Measurements from ENCODE around the gene TSPAN16.

TSPAN16 gene

DNA sequence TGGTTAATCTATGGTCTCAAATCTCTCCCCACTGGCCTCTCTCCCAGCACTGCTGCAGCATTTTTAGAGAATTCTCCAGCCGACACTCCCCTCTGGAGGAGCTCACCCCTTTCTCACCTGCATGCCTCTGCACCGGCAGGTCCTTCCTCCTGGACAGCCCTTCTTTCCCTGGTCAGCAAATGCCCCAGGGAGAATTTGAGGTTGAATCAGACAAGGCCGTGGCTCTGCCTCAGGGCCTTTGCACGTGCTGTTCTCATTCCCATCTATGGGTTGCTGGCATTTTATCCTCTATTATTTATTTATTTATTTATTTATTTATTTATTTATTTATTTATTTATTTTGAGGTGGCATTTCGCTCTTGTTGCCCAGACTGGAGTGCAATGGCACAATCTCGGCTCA lies 32.2 kb upstream of the TSPAN16 start:
- Mint-ChIP-seq H3K27ac (no peak overlapping the region), H3K4me1 (no peaks in the 10 kb centered on the region), H3K4me3 (peak overlapping the region; percentile 37), H3K36me3 (ENCODE audit: low read depth) (no peaks in the 10 kb centered on the region), H3K9me3 (no peaks in the 10 kb centered on the region), H3K27me3 (peaks cover 63% of the 10 kb centered on the region)
- no peak for ATAC-seq
- no peak for DNase-seq

DNA sequence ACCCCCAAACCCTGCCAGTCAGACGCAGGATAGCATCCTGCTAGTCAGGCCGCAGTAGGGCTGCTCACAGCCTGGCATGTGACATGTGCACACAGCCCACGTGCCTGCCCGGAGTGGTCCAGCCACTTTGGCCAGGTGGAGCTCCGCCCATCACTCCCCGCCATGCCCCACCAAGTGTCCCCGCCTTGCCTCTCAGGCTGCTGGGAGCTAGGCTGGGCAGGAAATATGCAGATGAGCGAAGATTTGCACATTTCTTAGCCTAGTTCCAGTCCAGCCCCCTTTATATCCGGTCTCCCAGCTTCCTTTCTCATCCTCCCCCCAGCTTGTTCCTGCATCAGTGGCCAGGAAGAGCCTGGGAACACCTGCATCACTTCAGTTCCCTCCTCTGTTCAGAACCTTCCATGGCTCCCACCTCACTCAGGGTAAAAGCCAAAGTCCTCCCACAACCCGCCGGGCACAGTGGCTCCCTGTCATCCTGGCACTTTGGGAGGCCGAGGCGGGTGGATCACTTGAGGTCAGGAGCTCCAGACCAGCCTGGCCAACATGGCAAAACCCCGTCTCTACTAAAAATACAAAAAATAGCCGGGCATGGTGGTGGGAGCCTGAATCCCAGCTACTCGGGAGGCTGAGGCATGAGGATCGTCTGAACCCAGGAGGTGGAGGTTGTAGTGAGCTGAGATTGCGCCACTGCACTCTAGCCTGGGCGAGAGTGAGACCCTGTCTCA lies 31.3 kb upstream of the TSPAN16 start:
- Mint-ChIP-seq H3K27me3 (peaks cover 70% of the 10 kb centered on the region), H3K27ac (no peak overlapping the region), H3K9me3 (no peaks in the 10 kb centered on the region), H3K4me1 (no peaks in the 10 kb centered on the region), H3K36me3 (ENCODE audit: low read depth) (no peaks in the 10 kb centered on the region), H3K4me3 (no peak overlapping the region)
- ATAC-seq (no peak), DNase-seq (no peak)

DNA sequence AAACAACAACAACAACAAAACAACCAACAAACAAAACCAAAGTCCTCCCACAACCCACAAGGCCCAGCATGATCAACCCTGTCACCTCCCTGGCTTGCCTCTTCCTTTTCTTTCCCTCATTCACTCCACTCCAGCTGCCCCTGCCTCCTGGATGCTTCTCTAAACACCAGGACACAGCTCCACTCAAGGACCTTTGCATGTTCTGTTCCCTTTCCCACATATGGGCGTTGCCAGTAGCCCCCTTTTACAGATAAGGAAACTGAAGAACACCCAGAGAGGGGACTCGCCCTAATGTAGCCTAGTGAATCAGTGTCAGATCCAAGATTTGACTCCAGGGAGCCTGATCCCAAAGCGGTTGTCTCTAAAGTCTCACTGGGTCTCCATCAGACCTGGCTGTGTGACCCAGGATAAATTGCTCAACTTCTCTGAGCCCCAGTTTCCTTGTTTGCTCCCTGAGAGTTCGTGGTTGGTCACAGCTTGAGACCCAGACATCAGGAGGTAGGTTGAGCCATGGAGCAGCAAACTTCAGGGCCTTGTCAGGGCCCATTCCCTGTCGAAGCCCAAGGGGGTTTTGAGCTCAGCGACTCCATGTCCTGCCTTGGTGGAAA lies 30.7 kb upstream of the TSPAN16 start:
- no peaks in the 10 kb centered on the region for H3K9me3 Mint-ChIP-seq
- no peak for ATAC-seq
- peaks cover 68% of the 10 kb centered on the region for H3K27me3 Mint-ChIP-seq
- no peak overlapping the region for H3K27ac Mint-ChIP-seq
- no peaks in the 10 kb centered on the region for H3K4me1 Mint-ChIP-seq
- H3K4me3 Mint-ChIP-seq: no peak overlapping the region
- H3K36me3 Mint-ChIP-seq (ENCODE audit: low read depth): no peaks in the 10 kb centered on the region
- no peak for DNase-seq

DNA sequence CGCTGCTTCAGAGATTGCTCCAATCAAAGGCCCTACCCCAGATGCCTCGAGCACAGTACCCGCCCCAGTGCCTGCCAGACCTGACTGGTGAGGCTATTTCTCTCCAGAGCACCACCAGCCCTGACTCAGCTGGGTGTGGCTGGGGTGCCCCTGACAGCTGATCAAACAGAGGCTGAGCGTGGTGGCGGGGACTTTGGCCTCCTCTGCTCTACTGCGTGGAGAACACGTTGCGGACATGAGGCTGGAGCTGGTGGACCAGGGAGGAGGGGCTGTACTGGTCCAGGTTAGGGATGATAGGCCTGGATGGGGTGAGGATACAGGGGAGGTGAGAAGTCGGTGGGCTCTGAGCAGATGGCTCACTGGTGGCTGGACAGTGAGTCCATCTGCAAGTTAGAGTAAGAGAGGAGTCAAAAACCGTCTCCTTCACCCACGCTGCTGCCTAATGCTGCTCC lies 30.1 kb upstream of the TSPAN16 start:
- peaks cover 67% of the 10 kb centered on the region for H3K27me3 Mint-ChIP-seq
- ATAC-seq (no peak), DNase-seq (no peak)

DNA sequence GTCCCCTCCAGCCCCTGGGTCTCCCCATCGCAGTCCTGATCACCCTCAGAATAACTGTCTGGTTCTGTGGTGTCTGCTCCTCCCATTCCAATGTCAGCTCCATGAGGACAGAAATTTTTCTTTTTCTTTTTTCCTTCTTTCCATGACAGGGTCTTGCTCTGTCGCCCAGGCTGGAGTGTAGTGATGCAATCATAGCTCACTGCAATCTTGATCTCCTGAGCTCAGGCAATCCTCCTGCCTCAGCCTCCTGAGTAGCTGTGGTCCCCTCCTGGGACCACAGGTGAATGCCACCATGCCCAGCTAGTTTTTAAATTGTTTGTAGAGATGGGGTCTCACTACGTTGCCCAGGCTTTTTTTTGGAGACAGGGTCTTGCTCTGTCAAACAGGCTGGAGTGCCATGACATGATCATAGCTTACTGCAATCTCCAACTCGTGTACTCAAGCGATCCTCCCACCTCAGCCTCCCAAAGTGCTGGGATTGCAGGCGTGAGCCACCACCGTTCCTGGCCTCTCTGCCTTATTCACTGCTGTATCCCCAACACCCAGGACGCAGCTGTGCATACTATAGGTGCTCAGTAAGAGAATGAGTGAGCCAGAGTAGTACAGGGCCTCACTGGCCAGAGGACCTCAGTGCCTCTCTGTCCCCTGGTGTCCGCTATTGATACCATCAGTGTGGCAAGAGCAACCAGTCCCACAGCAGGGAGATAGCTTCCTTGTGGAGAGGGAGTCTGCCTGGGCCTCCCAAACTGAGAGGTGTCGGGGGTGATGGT lies 28.5 kb upstream of the TSPAN16 start:
- Mint-ChIP-seq H3K4me1 (no peaks in the 10 kb centered on the region), H3K4me3 (no peak overlapping the region), H3K9me3 (no peaks in the 10 kb centered on the region), H3K27me3 (peaks cover 63% of the 10 kb centered on the region), H3K36me3 (ENCODE audit: low read depth) (no peaks in the 10 kb centered on the region), H3K27ac (no peak overlapping the region)
- ATAC-seq (no peak), DNase-seq (no peak)

More for the DNA sequence above, 30.1 kb upstream of the TSPAN16 start:
- Mint-ChIP-seq H3K36me3 (ENCODE audit: low read depth) (no peaks in the 10 kb centered on the region), H3K4me1 (no peaks in the 10 kb centered on the region), H3K4me3 (no peak overlapping the region), H3K27ac (no peak overlapping the region), H3K9me3 (no peaks in the 10 kb centered on the region)

DNA sequence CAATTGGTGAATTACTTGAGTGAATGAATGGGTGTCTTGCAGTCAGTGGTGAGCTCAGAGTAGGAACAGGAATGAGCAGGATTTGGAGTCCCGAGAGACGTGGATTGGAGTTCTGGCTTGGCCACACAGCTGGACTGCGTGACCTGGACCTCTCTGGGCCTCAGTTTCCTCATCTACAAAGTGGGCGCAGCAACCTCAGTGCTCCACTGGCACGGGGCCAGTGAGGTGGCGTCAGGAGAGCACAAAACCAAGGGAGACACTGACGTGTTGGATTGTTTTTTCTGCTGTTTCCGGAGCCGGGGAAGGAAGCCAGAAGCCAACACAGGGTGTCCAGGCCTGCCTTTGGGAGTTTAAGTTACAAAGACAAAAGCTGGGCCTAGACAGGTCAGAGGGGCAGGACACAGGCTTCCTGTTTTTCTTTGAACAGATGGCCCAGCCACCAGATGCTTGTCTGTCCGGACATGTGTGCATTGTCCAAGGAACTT lies 27.1 kb upstream of the TSPAN16 start:
- Mint-ChIP-seq H3K27me3 (peaks cover 64% of the 10 kb centered on the region), H3K27ac (no peak overlapping the region), H3K4me3 (no peak overlapping the region), H3K36me3 (ENCODE audit: low read depth) (no peaks in the 10 kb centered on the region), H3K9me3 (no peaks in the 10 kb centered on the region), H3K4me1 (no peaks in the 10 kb centered on the region)
- ATAC-seq: no peak
- no peak for DNase-seq

DNA sequence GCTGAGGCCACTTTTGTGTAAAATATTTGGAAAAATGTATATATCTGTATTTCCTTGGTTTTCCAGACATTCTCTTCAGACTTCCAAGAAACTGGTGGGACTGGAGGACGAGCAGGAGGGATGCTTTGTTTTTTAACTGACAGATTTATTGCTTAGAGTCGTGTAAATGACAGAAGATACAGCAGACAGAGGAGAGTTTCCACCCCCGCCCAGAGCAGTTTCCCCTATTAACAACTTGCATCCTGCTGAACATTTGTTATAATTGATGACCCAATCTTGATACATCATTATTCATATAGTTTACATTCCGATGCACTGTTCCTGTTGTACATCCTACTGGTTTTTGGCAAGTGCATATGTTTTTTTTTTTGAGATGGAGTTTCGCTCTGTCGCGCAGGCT lies 26.6 kb upstream of the TSPAN16 start:
- H3K27ac Mint-ChIP-seq: no peak overlapping the region
- no peaks in the 10 kb centered on the region for H3K36me3 Mint-ChIP-seq (ENCODE audit: low read depth)

DNA sequence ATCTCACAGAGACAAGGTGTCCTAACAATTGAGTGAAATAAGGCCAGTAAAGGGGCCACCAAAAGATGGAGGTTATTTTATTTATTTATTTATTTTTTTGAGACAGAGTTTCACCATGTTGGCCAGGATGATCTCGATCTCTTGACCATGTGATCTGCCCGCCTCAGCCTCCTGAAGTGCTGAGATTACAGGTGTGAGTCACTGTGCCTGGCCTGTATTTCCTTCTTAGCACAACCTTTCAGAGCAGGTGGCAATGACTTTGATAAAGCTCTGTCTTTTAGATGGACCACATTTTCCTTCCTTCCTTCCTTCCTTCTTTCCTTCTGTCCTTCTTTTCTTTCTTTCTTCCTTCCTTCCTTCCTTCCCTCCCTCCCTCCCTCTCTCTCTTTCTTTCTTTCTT lies 22.7 kb upstream of the TSPAN16 start:
- H3K27ac Mint-ChIP-seq: no peak overlapping the region
- no peaks in the 10 kb centered on the region for H3K9me3 Mint-ChIP-seq
- no peak overlapping the region for H3K4me3 Mint-ChIP-seq
- no peak for DNase-seq
- H3K4me1 Mint-ChIP-seq: no peaks in the 10 kb centered on the region
- peaks cover 58% of the 10 kb centered on the region for H3K27me3 Mint-ChIP-seq
- ATAC-seq: no peak
- H3K36me3 Mint-ChIP-seq (ENCODE audit: low read depth): peaks cover 2% of the 10 kb centered on the region

More for the DNA sequence above, 26.6 kb upstream of the TSPAN16 start:
- Mint-ChIP-seq H3K4me3 (no peak overlapping the region), H3K27me3 (peaks cover 66% of the 10 kb centered on the region), H3K4me1 (no peaks in the 10 kb centered on the region), H3K9me3 (no peaks in the 10 kb centered on the region)
- ATAC-seq (no peak), DNase-seq (no peak)

DNA sequence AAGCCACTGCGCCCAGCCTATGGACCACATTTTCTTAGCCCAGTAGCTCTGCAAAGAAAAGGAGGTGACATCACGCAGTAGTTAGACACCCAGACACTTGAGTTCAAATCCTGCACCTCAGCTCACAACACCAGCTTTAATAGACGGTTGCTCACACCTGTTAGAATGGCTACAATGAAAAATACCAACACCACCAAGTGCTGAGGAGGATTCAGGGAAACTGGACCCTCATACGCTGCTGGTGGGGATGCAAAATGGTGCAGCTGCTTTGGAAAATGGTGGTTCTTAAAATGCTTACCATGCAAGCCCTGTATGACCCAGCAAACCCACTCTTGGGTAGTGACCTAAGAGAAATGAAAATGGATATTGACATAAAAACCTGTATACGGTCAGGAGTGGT lies 22.0 kb upstream of the TSPAN16 start:
- no peak overlapping the region for H3K4me3 Mint-ChIP-seq
- no peak overlapping the region for H3K27ac Mint-ChIP-seq
- H3K9me3 Mint-ChIP-seq: no peaks in the 10 kb centered on the region
- peaks cover 56% of the 10 kb centered on the region for H3K27me3 Mint-ChIP-seq
- DNase-seq: no peak
- ATAC-seq: no peak
- H3K4me1 Mint-ChIP-seq: no peaks in the 10 kb centered on the region
- H3K36me3 Mint-ChIP-seq (ENCODE audit: low read depth): peaks cover 2% of the 10 kb centered on the region

DNA sequence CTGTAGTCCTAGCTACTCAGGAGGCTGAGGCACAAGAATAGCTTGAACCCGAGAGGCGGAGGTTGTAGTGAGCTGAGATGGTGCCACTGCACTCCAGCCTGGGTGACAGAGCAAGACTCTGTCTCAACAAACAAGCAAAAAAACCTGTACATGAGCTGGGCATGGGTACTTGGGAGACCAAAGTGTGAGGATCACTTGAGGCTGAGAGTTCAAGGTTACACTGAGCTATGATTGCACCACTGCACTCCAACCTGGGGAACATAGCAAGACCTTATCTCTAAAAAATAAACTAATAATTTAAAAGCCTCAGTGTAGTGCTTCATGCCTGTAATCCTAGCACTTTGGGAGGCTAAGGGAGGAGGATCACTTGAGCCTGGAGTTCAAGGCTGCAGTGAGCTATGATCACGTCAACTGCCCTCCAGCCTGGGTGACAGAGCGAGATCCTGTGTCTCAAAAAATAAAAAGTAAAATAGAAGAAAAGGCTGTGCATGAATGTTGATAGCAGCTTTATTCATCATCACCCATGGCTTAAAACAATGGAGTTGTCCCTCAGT lies 21.4 kb upstream of the TSPAN16 start:
- peaks cover 2% of the 10 kb centered on the region for H3K36me3 Mint-ChIP-seq (ENCODE audit: low read depth)
- H3K4me3 Mint-ChIP-seq: no peak overlapping the region
- H3K27me3 Mint-ChIP-seq: peaks cover 53% of the 10 kb centered on the region
- DNase-seq (no peak), ATAC-seq (no peak)
- no peaks in the 10 kb centered on the region for H3K9me3 Mint-ChIP-seq
- no peak overlapping the region for H3K27ac Mint-ChIP-seq
- H3K4me1 Mint-ChIP-seq: peaks cover 4% of the 10 kb centered on the region

DNA sequence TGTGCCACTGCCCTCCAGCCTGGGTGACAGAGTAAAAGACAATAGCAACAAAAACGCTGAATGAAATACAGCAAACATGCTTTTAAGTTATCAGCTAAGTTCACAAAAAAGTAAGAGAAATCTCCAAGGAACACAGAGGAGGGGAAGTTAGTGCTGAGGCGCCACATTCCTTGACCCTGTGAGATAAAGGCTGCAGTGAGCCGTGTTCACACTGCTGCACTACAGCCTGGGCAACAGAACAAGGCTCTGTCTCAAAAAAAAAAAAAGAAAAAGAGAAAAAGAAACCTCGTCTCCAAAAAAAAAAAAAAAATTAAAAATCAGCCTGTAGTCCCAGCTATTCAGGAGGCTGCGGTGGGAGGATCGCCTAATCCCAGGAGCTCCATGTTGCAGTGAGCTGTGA lies 17.3 kb upstream of the TSPAN16 start:
- no peaks in the 10 kb centered on the region for H3K9me3 Mint-ChIP-seq
- DNase-seq (no peak), ATAC-seq (no peak)
- H3K4me1 Mint-ChIP-seq: peaks cover 10% of the 10 kb centered on the region
- H3K27ac Mint-ChIP-seq: no peak overlapping the region
- H3K27me3 Mint-ChIP-seq: peaks cover 62% of the 10 kb centered on the region
- H3K4me3 Mint-ChIP-seq: no peak overlapping the region
- H3K36me3 Mint-ChIP-seq (ENCODE audit: low read depth): peaks cover 2% of the 10 kb centered on the region

DNA sequence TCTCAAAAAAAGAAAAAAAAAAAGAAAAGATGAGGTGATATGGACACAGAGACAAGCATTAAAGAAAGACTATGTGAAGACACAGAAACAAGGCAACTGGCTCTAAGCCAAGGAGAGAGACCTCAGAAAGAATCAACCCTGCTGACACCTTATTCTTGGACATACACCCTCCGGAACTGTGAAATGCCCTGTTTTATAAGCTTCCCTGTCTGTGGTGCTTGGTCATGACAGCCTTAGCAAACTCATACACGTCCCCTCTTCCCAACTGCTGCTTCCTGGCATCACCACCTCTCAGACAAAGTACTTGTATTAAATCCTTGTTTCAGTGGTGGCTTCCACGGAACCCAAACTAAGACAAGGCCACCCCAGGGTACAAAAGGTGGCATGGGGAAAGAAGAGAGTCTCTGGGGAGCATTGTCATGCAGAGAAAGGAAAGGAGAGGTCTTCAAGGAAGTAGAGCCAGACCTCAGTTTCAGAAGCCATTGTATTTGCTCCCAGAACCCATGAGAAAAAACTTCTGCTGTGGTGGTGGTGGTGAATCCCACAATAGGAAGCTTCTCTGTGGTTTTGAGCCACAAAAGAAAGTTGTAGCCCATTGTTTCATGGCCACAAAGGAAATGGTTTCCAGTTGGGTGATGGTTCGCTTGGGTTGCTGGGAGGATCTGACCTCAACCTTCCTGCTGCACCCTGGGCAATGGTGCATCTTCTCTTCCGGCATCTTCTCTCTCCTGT lies 16.3 kb upstream of the TSPAN16 start:
- H3K4me1 Mint-ChIP-seq: peaks cover 10% of the 10 kb centered on the region
- ATAC-seq (peak; percentile 63), DNase-seq (peak; percentile 22)

DNA sequence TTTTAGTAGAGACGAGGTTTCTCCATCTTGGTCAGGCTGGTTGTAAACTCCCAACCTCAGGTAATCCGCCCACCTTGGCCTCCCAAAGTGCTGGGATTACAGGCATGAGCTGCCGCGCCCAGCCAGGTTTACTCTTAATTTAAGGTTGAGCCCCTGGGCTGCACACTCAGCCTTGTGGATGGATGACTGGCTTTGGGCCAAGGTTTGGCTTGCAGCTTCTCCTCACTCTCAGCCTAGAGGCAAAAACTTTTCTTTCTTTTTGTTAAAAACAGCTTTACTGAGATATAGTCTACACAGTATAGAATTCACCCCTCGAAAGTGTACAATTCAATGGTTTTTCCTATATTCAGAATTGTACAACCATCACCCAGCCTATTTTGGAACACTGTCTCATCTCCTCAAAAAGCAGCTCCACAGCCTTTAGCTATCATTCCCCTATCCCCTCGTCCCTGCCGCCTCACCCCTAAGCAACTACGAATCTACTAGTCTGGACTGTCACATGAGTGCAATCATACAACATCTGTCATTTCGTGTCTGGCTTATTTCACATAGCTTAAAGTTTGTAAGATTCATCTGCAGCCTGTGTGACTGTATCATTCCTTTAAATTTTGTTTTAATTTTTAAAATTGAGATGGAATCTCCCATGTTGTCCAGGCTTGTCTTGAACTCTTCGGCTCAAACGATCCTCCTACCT lies 14.5 kb upstream of the TSPAN16 start:
- DNase-seq: no peak
- H3K27ac Mint-ChIP-seq: no peak overlapping the region
- peaks cover 10% of the 10 kb centered on the region for H3K4me1 Mint-ChIP-seq
- peaks cover 2% of the 10 kb centered on the region for H3K36me3 Mint-ChIP-seq (ENCODE audit: low read depth)
- H3K4me3 Mint-ChIP-seq: no peak overlapping the region
- no peaks in the 10 kb centered on the region for H3K9me3 Mint-ChIP-seq
- peaks cover 46% of the 10 kb centered on the region for H3K27me3 Mint-ChIP-seq
- no peak for ATAC-seq

More for the DNA sequence above, 16.3 kb upstream of the TSPAN16 start:
- Mint-ChIP-seq H3K9me3 (no peaks in the 10 kb centered on the region), H3K27ac (peak overlapping the region; percentile 69), H3K36me3 (ENCODE audit: low read depth) (peaks cover 2% of the 10 kb centered on the region), H3K4me3 (peak overlapping the region; percentile 14), H3K27me3 (peaks cover 52% of the 10 kb centered on the region)

DNA sequence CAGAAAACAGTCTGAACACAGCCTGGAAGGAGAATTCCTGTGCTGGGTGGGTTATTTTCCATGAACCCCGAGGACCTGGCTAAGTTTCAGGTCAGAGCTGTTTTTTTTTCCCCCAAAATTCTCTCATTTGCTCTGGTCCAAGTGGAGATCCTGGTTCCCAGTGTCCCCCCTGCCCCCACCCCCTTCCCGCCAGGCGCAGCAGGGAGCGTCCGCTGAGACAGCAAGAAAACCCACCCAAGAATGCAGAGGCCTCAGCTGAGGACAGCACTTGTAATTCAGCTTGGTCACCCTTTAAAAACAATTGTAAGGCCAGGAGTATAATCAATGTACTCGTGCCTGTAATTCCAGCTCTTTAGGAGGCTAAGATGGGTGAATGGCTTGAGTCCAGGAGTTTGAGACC lies 11.4 kb upstream of the TSPAN16 start:
- no peaks in the 10 kb centered on the region for H3K36me3 Mint-ChIP-seq (ENCODE audit: low read depth)
- peaks cover 47% of the 10 kb centered on the region for H3K27me3 Mint-ChIP-seq
- H3K4me3 Mint-ChIP-seq: no peak overlapping the region
- no peak overlapping the region for H3K27ac Mint-ChIP-seq
- no peak for DNase-seq
- H3K4me1 Mint-ChIP-seq: peaks cover 14% of the 10 kb centered on the region
- ATAC-seq: no peak
- no peaks in the 10 kb centered on the region for H3K9me3 Mint-ChIP-seq

All from activated naive CD8-positive, alpha-beta T cell treated with anti-CD3 and anti-CD28 coated beads, Interleukin-2, amount 50 U/mL, for 24 hours (primary cell).